Breast epithelium (tissue), 4 donors: ENCODE data around the gene FIG4. TPM values are rescaled to one million over a fixed set of nuclear protein-coding genes. Genes with fewer than 3 reads are reported as not detected.

ENCODE experiments used
- DNase-seq, 2 donors: peaks; one replicate each; pipeline ENCODE4 v3.0.0-alpha.2; 2019; ENCODE audit warnings: low spot score in 2 of 2
- H3K27ac ChIP-seq, 2 donors: fragments of 200-600 bp; sonication (generic) in 1 of 2; one replicate each; pipeline ENCODE4 v1.5.1; 2016 to 2019; ENCODE audit warnings: mild to moderate bottlenecking in 1 of 2
- H3K27me3 ChIP-seq, 2 donors: fragments of 200-600 bp; sonication (generic) in 1 of 2; one replicate each; pipeline versions ENCODE4 v1.5.1 to v1.6.0; 2017 to 2019; ENCODE audit warnings: control low read depth in 1 of 2, mild to moderate bottlenecking in 1 of 2
- H3K36me3 ChIP-seq: fragments of 200-600 bp; one replicate; pipeline ENCODE4 v1.5.1; 2019
- H3K4me1 ChIP-seq, 2 donors: fragments of 200-600 bp; sonication (generic); one replicate each; pipeline ENCODE4 v1.5.1; 2016 to 2019; ENCODE audit warnings: control low read depth in 1 of 2
- H3K4me3 ChIP-seq, 3 donors: fragments of 200-600 bp; sonication (generic); 1 replicate in 2 of 3; 2 replicates in 1 of 3; pipeline ENCODE4 v1.5.1; 2016 to 2019; ENCODE audit warnings: mild to moderate bottlenecking in 3 of 3, moderate library complexity in 2 of 3
- H3K9me3 ChIP-seq, 2 donors: fragments of 200-600 bp; sonication (generic) in 1 of 2; one replicate each; pipeline ENCODE4 v1.5.1; 2016 to 2019; ENCODE audit warnings: control low read depth in 1 of 2
- POLR2A ChIP-seq: fragments of 450-650 bp; IDR thresholded peaks from one replicate; pipeline ENCODE4 v1.6.1; 2016; ENCODE audit warnings: antibody characterized with exemption, mild to moderate bottlenecking, moderate library complexity
- POLR2AphosphoS5 ChIP-seq, 3 donors: sonication (generic); formaldehyde crosslinking; IDR thresholded peaks; one replicate each; pipeline ENCODE4 v1.6.1; 2017; ENCODE audit warnings: antibody characterized with exemption in 3 of 3
- intact Hi-C: fragments of 100-400 bp; cut with DNase I; formaldehyde crosslinking; loops from one replicate; pipeline ENCODE4 v1.15.1; 2023; ENCODE audit warnings: low total_unique reads
- total RNA-seq, 3 donors: library from RNA; depleted of rRNA; stranded (reverse); fragments of >200 nt; gene quantifications; one replicate each; pipeline ENCODE4 v1.1.0, GENCODE V29; 2016
- TF ChIP-seq, protein P1 (sequence below), 3 donors: fragments of 450-650 bp; IDR thresholded peaks; one replicate each; pipeline ENCODE4 v1.5.1; 2016 to 2017; ENCODE audit warnings: antibody characterized with exemption in 3 of 3, mild to moderate bottlenecking in 3 of 3, moderate library complexity in 3 of 3

Gene FIG4
- total RNA-seq, 3 donors from 2014 or later: 18.2 to 29.6 (median 18.4) TPM

DNA sequence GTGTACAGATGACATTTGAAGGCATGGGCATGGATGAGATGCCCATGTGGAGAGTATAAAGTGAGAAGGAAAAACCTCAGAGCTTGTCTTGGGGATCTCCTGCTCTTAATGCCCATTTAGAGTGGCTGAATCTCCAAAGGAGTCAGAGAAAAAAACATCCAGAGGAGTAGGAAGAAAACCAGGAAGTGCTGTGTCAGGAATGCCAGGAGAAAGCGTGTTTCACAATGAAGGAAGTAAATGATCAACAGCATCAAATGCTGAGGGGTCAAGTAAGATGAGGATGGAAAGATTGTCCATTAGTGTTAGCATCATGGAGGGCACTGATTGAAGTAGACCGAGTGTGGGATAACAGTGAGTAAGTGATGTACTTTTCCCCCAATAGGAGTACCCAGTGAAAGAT lies 56.1 kb downstream of the FIG4 start:
- Histone ChIP-seq H3K4me3 (no peak overlapping the region), H3K36me3 (no peaks in the 10 kb centered on the region), H3K9me3 (no peaks in the 10 kb centered on the region), H3K27ac (no peak overlapping the region), H3K4me1 (no peaks in the 10 kb centered on the region), H3K27me3 (no peaks in the 10 kb centered on the region)
- DNase-seq: no peak
- TF ChIP-seq, protein P1, sequence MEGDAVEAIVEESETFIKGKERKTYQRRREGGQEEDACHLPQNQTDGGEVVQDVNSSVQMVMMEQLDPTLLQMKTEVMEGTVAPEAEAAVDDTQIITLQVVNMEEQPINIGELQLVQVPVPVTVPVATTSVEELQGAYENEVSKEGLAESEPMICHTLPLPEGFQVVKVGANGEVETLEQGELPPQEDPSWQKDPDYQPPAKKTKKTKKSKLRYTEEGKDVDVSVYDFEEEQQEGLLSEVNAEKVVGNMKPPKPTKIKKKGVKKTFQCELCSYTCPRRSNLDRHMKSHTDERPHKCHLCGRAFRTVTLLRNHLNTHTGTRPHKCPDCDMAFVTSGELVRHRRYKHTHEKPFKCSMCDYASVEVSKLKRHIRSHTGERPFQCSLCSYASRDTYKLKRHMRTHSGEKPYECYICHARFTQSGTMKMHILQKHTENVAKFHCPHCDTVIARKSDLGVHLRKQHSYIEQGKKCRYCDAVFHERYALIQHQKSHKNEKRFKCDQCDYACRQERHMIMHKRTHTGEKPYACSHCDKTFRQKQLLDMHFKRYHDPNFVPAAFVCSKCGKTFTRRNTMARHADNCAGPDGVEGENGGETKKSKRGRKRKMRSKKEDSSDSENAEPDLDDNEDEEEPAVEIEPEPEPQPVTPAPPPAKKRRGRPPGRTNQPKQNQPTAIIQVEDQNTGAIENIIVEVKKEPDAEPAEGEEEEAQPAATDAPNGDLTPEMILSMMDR (IDR thresholded peaks at IDR 0.05): no peak
- TF ChIP-seq POLR2A: no peak
- no peak for TF ChIP-seq POLR2AphosphoS5 (IDR thresholded peaks at IDR 0.05)
- intact Hi-C loops: no loop called here

DNA sequence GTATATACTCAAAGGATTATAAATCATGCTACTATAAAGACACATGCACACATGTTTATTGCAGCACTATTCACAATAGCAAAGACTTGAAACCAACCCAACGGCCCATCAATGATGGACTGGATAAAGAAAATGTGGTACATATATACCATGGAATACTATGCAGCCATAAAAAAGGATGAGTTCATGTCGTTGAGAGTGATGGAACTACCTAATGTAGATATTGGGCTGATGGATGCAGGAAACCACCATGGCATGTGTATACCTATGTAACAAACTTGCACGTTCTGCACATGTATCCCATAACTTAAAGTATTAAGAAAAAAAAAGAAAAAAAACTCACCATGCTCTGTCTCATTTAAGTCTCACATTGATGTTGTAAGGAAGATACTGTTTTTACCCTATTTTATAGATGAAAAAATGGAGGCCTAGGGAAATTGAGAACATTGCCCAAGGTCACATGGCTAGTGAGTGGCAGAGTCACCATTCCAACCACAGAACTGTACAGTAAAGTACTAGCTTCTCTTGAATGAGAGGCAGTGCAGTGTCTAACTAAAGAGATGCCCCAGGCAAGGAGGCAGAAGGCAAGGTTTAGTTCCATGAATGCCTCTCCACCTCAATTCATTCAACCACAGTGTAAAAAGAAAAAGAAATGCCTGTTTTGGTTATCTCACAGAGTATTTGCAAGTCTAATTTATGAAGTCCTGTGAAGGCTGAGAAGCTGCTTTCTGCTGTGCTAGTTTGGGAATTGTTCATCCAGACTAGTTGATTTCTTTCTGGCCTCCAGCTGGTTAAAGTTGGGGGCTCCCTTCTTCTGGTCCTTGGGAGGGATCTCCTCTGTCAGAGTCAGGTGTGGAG lies 68.2 kb downstream of the FIG4 start:
- Histone ChIP-seq H3K4me1 (no peaks in the 10 kb centered on the region), H3K9me3 (peaks cover 0 to 4% of the 10 kb centered on the region in 2 donors), H3K4me3 (no peak overlapping the region), H3K27ac (peak overlapping the region in 1 of 2 donors; percentile 27), H3K36me3 (no peaks in the 10 kb centered on the region), H3K27me3 (no peaks in the 10 kb centered on the region)
- no peak for DNase-seq
- intact Hi-C loops: no loop called here
- TF ChIP-seq POLR2A (no peak), POLR2AphosphoS5 (IDR thresholded peaks at IDR 0.05) (no peak)
- TF ChIP-seq, protein P1 (IDR thresholded peaks at IDR 0.05): no peak

DNA sequence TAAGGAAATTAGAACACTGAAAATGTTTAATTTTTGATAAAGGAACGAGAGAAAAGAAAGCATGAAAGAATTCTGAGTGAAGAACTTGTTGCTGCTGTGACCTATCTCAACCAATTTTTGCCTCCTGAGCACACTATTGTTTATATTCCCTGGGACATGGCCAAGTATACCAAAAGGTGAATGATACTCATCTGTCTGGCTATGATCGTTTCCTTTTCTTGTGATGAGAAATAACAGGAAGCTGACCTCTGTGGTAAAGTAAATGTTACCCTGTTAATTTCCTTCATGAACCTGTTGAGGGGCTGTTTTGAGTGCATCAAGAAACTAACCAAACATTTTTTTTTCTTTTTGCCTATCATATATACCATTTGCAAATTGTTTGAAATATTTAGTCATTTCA lies 69.1 kb downstream of the FIG4 start:
- DNase-seq: no peak
- Histone ChIP-seq H3K27ac (peak overlapping the region in 1 of 2 donors; percentile 27), H3K27me3 (no peaks in the 10 kb centered on the region), H3K36me3 (no peaks in the 10 kb centered on the region), H3K4me1 (no peaks in the 10 kb centered on the region), H3K4me3 (no peak overlapping the region), H3K9me3 (peaks cover 0 to 4% of the 10 kb centered on the region in 2 donors)
- intact Hi-C loops: no loop called here
- TF ChIP-seq POLR2A (no peak), POLR2AphosphoS5 (IDR thresholded peaks at IDR 0.05) (no peak)
- TF ChIP-seq, protein P1 (IDR thresholded peaks at IDR 0.05): no peak

DNA sequence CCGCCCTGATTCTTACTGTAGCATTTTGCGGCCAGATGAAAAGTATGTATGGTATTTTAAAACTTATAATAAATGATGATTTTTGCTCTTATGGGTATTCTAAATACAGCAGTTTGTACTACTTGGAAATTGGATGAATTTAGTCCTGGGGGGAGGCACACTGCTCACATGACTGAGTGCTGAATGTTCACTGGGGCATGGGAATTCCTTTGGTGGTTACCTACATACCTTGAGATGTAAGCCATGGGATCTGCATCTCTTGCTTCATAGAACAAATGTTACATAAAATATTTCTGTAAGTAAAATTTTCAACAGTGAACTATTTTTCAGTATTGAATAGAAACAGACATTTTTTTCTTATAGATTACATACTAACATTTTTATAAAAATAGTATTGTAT lies 71.1 kb downstream of the FIG4 start:
- Histone ChIP-seq H3K36me3 (no peaks in the 10 kb centered on the region), H3K4me1 (no peaks in the 10 kb centered on the region), H3K27me3 (no peaks in the 10 kb centered on the region), H3K4me3 (no peak overlapping the region), H3K27ac (no peak overlapping the region), H3K9me3 (peaks cover 0 to 4% of the 10 kb centered on the region in 2 donors)
- TF ChIP-seq POLR2A (no peak), POLR2AphosphoS5 (IDR thresholded peaks at IDR 0.05) (no peak)
- TF ChIP-seq, protein P1 (IDR thresholded peaks at IDR 0.05): no peak
- no peak for DNase-seq
- intact Hi-C loops: no loop called here

DNA sequence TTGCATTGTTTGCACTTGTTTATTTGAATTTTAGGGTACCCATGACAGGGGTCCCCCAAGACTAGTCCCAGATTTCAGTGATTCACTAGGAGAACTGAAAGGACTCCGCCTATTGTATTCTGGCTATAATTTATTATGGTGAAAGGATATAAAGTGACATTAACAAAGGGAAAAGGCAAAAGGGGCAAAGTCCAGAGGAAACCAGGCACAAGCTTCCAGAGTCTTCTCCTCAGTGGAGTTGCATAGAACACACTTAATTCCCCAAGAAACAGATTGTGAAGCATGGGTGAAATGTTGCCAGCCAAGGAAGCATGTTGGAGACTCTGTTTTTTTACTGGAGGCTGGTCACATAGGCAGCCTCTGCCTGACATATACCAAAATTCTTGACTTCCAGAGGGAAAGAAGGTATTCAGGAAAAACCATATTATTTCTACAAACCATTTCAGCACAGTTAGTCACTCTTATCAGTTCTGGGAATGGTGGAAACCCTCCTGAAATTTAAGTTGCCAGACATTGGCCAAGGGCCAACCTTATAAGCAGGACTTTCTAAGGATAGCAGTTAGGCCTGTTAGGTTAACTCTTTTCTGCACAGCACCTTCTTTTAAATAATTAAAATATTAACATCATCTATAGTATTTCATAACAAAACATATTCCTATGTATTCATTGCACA lies 71.8 kb downstream of the FIG4 start:
- no peaks in the 10 kb centered on the region for H3K36me3 ChIP-seq

More for the DNA sequence above, 71.8 kb downstream of the FIG4 start:
- no peaks in the 10 kb centered on the region for H3K4me1 ChIP-seq
- H3K4me3 ChIP-seq: no peak overlapping the region
- no peaks in the 10 kb centered on the region for H3K27me3 ChIP-seq
- no peak for TF ChIP-seq POLR2A
- TF ChIP-seq, protein P1 (IDR thresholded peaks at IDR 0.05): no peak
- TF ChIP-seq POLR2AphosphoS5 (IDR thresholded peaks at IDR 0.05): no peak
- intact Hi-C loops: no loop called here
- no peak for DNase-seq
- H3K27ac ChIP-seq: no peak overlapping the region
- H3K9me3 ChIP-seq: peaks cover 0 to 4% of the 10 kb centered on the region in 2 donors
